GM20000 (cell line): ENCODE data around the gene LIF.
A peak's percentile ranks its signal among the peaks of the same experiment; 100 is the strongest.

Experiments
- DNase-seq: peaks from one replicate; pipeline ENCODE4 v3.0.0; 2012; ENCODE audit warnings: low spot score
- TF ChIP-seq, protein P1 (sequence below): IDR thresholded peaks from 2 replicates; pipeline ENCODE4 v1.5.1; 2012; ENCODE audit warnings: mild to moderate bottlenecking, control low read depth; ENCODE audit errors: extremely low read depth, missing control alignments

Gene LIF

DNA sequence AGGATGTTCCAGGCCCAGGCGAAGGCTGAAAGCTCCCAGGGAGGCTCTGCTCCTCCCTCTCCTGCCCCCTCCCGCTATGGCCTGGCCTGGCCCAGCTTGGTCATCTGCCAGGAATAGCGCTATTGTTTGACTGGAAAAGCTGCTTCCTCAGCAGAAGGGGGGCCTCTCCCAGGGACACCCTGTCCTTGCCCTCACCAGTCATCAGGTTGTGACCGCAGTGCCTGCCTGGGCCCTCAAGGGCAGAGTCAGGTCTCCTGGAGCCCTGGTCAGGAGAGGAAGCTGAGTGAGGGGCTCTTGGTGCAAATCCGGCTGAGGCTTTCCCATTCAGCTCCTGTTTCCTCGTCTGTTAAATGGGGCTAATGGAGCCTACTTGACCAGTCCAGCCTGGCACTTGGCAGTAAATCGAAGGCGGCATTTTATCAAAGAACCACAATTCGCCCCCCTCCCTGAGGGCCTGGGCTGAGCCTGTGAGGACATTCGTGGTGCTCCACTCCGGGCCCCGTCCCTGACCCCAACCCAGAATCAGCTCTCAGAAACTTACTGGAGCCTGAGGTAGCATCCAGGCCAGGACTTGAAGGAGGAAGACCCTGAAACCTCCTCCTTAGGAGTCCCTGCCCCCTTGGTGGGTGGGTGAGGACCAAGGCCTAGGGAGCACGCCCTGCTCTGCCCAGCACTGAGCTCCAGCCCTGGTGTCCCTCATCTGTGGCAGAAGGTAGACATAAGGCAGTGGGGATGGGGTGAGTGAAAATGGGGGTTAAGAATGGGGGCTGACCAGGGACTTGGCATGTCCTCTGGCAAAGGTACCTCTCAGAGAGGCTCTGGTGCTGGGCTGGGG, 44.7 kb upstream of the LIF start:
- no peak for DNase-seq
- TF ChIP-seq, protein P1, sequence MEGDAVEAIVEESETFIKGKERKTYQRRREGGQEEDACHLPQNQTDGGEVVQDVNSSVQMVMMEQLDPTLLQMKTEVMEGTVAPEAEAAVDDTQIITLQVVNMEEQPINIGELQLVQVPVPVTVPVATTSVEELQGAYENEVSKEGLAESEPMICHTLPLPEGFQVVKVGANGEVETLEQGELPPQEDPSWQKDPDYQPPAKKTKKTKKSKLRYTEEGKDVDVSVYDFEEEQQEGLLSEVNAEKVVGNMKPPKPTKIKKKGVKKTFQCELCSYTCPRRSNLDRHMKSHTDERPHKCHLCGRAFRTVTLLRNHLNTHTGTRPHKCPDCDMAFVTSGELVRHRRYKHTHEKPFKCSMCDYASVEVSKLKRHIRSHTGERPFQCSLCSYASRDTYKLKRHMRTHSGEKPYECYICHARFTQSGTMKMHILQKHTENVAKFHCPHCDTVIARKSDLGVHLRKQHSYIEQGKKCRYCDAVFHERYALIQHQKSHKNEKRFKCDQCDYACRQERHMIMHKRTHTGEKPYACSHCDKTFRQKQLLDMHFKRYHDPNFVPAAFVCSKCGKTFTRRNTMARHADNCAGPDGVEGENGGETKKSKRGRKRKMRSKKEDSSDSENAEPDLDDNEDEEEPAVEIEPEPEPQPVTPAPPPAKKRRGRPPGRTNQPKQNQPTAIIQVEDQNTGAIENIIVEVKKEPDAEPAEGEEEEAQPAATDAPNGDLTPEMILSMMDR, result no peak

DNA sequence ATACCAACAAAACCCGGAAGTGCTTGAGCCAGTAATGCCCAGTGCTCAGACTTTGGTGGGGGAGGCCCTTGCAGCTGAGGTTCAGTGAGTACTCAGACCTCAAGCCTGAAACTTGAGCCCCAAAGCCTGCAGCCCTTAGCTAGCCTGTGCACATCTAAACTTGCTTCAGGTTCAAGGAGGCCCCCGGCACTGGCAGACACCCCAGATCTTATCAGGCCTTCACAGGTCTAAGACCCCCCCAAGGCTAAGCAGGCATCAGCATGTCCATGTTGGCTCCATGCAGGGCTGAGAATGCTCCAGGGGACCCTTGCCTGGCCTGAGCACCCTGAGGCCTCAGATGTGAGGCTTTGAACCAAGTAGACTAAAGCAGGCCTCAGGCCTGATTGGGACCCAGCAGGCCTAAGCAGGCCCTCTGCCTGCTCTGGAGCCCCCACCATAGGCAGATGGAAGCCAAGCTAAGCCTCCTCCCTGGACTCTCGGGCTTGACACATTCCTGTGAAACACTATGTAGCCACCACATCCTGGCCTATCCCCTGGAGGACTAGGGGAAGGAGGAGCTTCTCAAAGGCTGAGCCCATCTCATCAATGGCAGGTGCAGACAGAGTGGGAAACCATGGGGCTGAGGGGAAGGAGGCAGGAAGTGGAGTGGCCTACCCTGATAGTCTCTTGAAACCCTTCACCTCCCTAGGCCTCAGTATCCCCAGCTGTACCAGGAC, 43.9 kb upstream of the LIF start:
- TF ChIP-seq, protein P1, result no peak
- DNase-seq, result peak; percentile 57

DNA sequence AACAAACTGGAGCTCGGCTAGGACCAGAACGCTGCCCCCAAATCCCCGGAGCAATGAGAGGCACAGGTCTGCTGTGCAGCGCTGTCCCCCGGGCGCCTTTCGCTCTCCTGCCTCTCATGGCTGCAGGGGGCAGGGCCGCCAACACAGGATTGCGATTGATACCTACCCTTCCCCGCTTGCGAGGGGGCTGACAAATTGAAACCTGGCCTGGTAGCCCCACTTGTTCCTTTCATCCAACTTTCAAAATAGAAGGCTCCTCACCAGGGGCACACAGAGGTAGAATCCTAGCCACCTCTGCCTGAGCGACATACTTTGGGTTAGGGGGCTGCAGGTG, 43.4 kb upstream of the LIF start:
- TF ChIP-seq, protein P1, result no peak
- no peak for DNase-seq

DNA sequence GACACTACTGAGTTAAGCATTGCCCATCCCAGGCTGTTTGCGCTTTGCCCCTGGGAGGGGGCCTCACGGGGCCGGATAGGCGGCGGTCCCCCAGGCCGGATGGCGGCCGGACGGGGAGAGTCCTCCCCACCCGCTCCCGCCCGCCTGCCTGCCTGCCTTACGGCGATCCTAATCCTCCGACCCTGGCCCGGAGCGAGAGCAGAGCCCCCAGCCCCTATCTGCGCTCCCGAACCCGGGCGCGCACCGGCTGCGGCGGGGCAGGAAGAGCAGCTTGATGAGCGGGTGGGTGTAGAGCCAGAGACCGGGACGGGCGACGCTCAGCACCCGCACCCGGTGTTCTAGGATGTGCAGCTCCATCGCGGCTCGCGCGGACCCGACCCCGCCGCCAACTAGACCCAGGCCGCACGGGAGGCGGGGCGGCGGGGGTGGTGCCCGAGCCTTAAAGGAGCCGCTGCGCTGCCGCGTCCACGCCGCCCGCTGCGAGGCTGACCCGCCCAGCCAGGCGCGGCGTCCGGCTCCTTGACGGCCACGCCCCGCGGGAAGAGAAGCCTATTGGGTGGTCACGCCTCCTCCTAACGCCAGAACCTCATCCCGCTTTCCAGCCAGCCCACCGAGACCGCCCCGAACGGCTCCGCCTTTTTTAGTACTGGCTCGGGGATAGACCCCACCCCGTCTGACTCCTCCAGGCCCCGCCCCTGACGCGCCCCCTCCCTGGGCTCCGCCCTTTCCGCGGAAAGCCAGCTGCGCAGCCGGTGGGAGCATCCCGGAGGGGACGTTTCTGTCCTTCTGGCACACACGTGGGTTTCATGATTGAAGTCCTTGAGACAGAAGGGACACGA, 42.8 kb upstream of the LIF start, which contains the start of gene CASTOR1:
CASTOR1 (minus strand) TSS at position 365 of the 839 bp plus-strand sequence; CDS start at position 357, 8 bp downstream.
- peak; percentile 97 for DNase-seq
- TF ChIP-seq, protein P1, result no peak

DNA sequence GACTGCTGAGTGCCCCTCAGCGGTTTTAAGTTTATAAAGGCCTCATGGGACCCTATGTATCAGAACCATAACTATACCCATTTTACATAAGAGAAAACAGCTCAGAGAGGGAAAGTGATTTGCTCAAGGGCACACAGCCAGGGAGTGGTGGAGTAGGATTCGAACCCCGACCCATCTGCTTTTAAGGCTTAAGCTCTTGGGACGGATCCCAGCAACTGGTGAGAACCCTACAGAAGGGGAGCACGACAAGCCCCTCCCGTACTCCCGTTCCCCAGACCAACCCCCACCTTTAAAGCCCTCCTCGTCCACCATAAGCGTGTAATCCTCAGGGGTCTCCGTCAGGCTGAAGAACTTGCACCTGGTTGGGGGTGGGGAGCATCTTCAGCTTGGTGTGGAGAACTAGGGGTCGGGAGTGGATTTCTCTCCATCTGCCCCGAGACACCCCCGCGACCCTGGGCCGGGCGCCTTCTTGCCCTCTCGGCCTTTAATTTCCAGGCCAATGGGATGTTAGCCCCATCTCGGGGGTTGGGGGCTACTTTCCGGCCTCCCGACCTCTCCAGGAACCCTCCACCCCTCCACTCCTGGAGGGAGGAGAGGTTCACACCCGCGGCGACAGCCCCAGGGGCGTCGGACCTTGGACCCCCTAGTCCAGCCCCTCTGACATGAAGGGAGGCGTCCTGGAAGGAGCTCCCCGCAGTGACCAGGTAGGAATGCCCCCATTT, 42.0 kb upstream of the LIF start:
- TF ChIP-seq, protein P1, result no peak
- DNase-seq, result no peak

DNA sequence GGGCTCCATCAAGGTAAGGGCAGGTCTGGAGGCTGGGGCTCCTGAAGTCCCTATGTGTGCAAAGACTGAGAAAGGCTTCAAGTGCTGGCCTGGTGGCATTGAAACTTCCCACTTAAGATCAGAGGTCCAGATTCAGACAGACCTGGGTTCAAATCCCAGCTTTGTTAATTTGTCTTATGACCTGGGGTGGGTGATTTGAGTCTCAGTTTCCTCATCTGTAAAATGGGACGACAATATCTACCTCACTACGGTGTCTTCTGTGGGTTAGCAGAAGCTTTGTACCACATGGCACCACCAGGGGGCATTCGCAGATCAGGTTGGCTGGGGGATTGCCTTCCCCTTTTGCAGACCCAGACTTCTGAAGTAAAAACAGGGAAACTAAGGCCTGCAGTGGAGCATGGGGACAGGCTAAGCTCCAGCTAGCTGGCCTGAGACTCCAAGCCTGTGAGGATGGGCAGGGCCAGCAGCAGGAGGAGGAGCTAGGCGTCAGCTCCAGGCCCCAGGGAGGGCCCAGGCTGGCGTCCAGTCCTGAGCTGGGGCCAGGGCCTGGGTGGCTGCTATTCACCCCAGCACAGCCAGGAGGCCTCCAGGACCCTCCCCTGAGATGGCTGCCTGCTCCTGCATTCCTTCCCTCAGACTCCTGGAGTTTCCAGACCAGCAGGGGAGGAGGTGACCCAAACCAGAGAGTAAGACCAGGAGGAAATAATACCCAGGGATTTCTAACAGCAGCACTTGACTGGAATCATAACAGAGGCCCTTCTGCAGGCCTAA, 41.3 kb upstream of the LIF start:
- TF ChIP-seq, protein P1, result peak; percentile 68
- DNase-seq, result peak; percentile 85
